K562 (cell line): ENCODE measurements around the gene PARP11. TPM values are rescaled to one million over a fixed set of nuclear protein-coding genes. Genes with fewer than 3 reads are reported as not detected.

ENCODE experiments used
- ATAC-seq: fragments of 200-7000 bp; cut with Tn5 transposase; 3 replicates; pipeline ENCODE4 v1.9.1; 2020; ENCODE audit warnings: moderate library complexity
- BruUV-seq: library from RNA; stranded (reverse); fragments of 400-500 nt; replicated peaks from 2 replicates; lab custom pipeline; 2021; lab: Mats Ljungman, UMichigan
- CTCF ChIA-PET: fragments of 300-600 bp; formaldehyde crosslinking; extraction: SDS; loops from one replicate; lab custom pipeline; 2021; ENCODE audit warnings: low intra/inter-chr PET ratio; lab: Yijun Ruan, JAX
- POLR2A ChIA-PET: fragments of 300-600, 350-650 bp; sonication (Branson Sonifier 250); formaldehyde crosslinking; extraction: SDS; loops from one replicate; lab custom pipeline; 2021; ENCODE audit warnings: antibody characterized with exemption, inconsistent platforms; lab: Yijun Ruan, JAX
- DNase-seq, 4 experiments: peaks; one replicate each; pipeline versions ENCODE4 v3.0.0 to v3.0.0-alpha.2; 2011 to 2018; ENCODE audit warnings: low spot score in 3 of 4, mixed read lengths in 3 of 4; ENCODE audit errors: extremely low read depth in 1 of 4
- FAIRE-seq: peaks from 2 replicates; lab custom pipeline; 2011; peaks lifted over from hg19 to GRCh38; lab: Jason Lieb, UNC
- H2AFZ ChIP-seq: 2 replicates; pipeline ENCODE4 v1.6.0; 2011; ENCODE audit warnings: low read depth, low read length, control low read depth, inconsistent platforms
- H3K27ac ChIP-seq: fragments of 200-600 bp; 3 replicates; pipeline ENCODE4 v1.8.0; 2011; ENCODE audit warnings: low read depth, mild to moderate bottlenecking, control low read depth, inconsistent platforms, low read length, moderate library complexity, mixed read lengths; ENCODE audit errors: extremely low read depth
- H3K27me3 ChIP-seq, 2 experiments: fragments of 300-600 bp in 1 of 2; 2 replicates in 1 of 2; 3 replicates in 1 of 2; pipeline versions ENCODE4 v1.6.0 to v1.8.0; 2011; ENCODE audit warnings: inconsistent platforms in 2 of 2, low read length in 2 of 2, mild to moderate bottlenecking in 1 of 2, mixed read lengths in 1 of 2, moderate library complexity in 1 of 2; ENCODE audit not compliant: control insufficient read depth in 2 of 2, insufficient read depth in 2 of 2
- H3K36me3 ChIP-seq: fragments of 300-600 bp; 3 replicates; pipeline ENCODE4 v1.8.0; 2011; ENCODE audit warnings: mild to moderate bottlenecking, low read length, inconsistent platforms; ENCODE audit not compliant: control insufficient read depth, insufficient read depth
- H3K4me1 ChIP-seq, 2 experiments: fragments of 200-600 bp in 1 of 2; replicated peaks in 1 of 2; 2 replicates in 1 of 2; 3 replicates in 1 of 2; pipeline versions ENCODE4 v1.5.1 to v1.8.0; 2011; ENCODE audit warnings: inconsistent platforms in 2 of 2, low read length in 2 of 2, mild to moderate bottlenecking in 1 of 2, mixed read lengths in 1 of 2, moderate library complexity in 1 of 2; ENCODE audit not compliant: control insufficient read depth in 2 of 2, insufficient read depth in 2 of 2
- H3K4me2 ChIP-seq: 2 replicates; pipeline ENCODE4 v1.6.1; 2011; ENCODE audit warnings: low read length, control low read depth, inconsistent platforms, mixed read lengths; ENCODE audit not compliant: insufficient read depth
- H3K4me3 ChIP-seq: fragments of 200-600 bp; sonication (generic), shearing (Covaris generic); 2 replicates; pipeline ENCODE4 v1.5.1; 2016; ENCODE audit warnings: control low read depth, inconsistent platforms
- H3K79me2 ChIP-seq: fragments of 200-600 bp; 3 replicates; pipeline ENCODE4 v1.8.0; 2011; ENCODE audit warnings: low read length, inconsistent platforms; ENCODE audit not compliant: control insufficient read depth, insufficient read depth
- H3K9ac ChIP-seq, 2 experiments: 2 replicates each; pipeline versions ENCODE4 v1.6.0 to v1.6.1; 2011; ENCODE audit warnings: low read depth in 2 of 2, low read length in 2 of 2, control low read depth in 1 of 2, inconsistent platforms in 1 of 2, mild to moderate bottlenecking in 1 of 2, mixed read lengths in 1 of 2; ENCODE audit not compliant: insufficient read depth in 1 of 2
- H3K9me1 ChIP-seq: one replicate; pipeline ENCODE4 v1.6.0; 2011; ENCODE audit warnings: inconsistent platforms, mild to moderate bottlenecking, low read length, moderate library complexity; ENCODE audit not compliant: control insufficient read depth, insufficient read depth
- H3K9me3 ChIP-seq: replicated peaks from 2 replicates; pipeline ENCODE4 v1.5.1; 2011; ENCODE audit warnings: low read depth, low read length, inconsistent platforms; ENCODE audit not compliant: control insufficient read depth, insufficient read depth
- H4K20me1 ChIP-seq: replicated peaks from 2 replicates; pipeline ENCODE4 v1.6.1; 2011; ENCODE audit warnings: low read length, inconsistent platforms, mixed read lengths; ENCODE audit not compliant: control insufficient read depth, insufficient read depth
- CBX2 ChIP-seq: fragments of 200-600 bp; sonication (generic); IDR thresholded peaks from one replicate; pipeline ENCODE4 v1.6.1; 2012; ENCODE audit warnings: mild to moderate bottlenecking, low read length, inconsistent platforms; ENCODE audit not compliant: insufficient read depth, poor library complexity, severe bottlenecking
- CTCFL ChIP-seq: IDR thresholded peaks from 2 replicates; pipeline ENCODE4 v1.6.1; 2011; ENCODE audit warnings: borderline replicate concordance, low read depth, mild to moderate bottlenecking, moderate library complexity, low read length; ENCODE audit not compliant: insufficient read depth, poor library complexity, severe bottlenecking
- ETV6 ChIP-seq, 3 experiments: fragments of 150-350 bp in 1 of 3; sonication (generic) in 1 of 3; formaldehyde crosslinking in 1 of 3; IDR thresholded peaks; 2 replicates each; pipeline versions ENCODE4 v1.6.1 to v1.8.0; 2014 to 2022; ENCODE audit warnings: borderline replicate concordance in 2 of 3, low read depth in 2 of 3, antibody characterized with exemption in 1 of 3, low read length in 1 of 3, mild to moderate bottlenecking in 1 of 3, missing genetic modification reagents in 1 of 3
- GTF2B ChIP-seq: IDR thresholded peaks from 2 replicates; pipeline ENCODE4 v1.6.1; 2011; ENCODE audit not compliant: insufficient read length; ENCODE audit errors: extremely low read depth
- HINFP ChIP-seq: fragments of 450-650 bp; conservative IDR thresholded peaks from 2 replicates; pipeline ENCODE4 v1.6.1; 2016; ENCODE audit warnings: missing genetic modification characterization, low read depth, mild to moderate bottlenecking, control low read depth, missing compliant biosample characterization
- HNRNPH1 ChIP-seq: fragments of 200-400 bp; formaldehyde crosslinking; optimal IDR thresholded peaks from 2 replicates; pipeline ENCODE3; 2017; ENCODE audit warnings: low read depth, mild to moderate bottlenecking, low read length, moderate library complexity
- REST ChIP-seq, 2 experiments: fragments of 450-650 bp; formaldehyde crosslinking in 1 of 2; IDR thresholded peaks; 2 replicates each; pipeline versions ENCODE4 v1.4.0 to v1.6.1; 2014 to 2020; ENCODE audit warnings: mild to moderate bottlenecking in 2 of 2, borderline replicate concordance in 1 of 2, low read depth in 1 of 2
- ZNF184 ChIP-seq: sonication (generic); formaldehyde crosslinking; IDR thresholded peaks from 2 replicates; pipeline ENCODE4 v1.5.0; 2020; ENCODE audit warnings: missing genetic modification reagents
- WGBS: fragments of 100-300 bp; shearing (Covaris generic); methylation state at CpG from one replicate; pipeline ENCODE4 v1.1.6; 2016; ENCODE audit warnings: low coverage, mixed read lengths; ENCODE audit not compliant: insufficient coverage; ENCODE audit errors: missing lambda C conversion rate; 5-methylcytosine and 5-hydroxymethylcytosine counted together
- in situ Hi-C: fragments of 300-500 bp; cut with MboI; formaldehyde crosslinking; loops from 4 replicates; pipeline ENCODE4 v1.15.0; 2018; ENCODE audit warnings: inconsistent platforms, mixed read lengths
- intact Hi-C: fragments of 100-400 bp; cut with micrococcal nuclease; formaldehyde crosslinking; loops from 2 replicates; pipeline ENCODE4 v1.14.2; 2022
- polyA plus RNA-seq, 8 experiments: library from polyadenylated mRNA; depleted of rRNA in 4 of 8; stranded (reverse) in 5 of 8; unstranded in 3 of 8; fragments of >200 nt; fragmentation: Nextera tagmentation in 2 of 8; fragmentation: Illumina TruSeq in 1 of 8; extraction: Ambion mirVana in 2 of 8; extraction: Trizol in 1 of 8; gene quantifications; 2 replicates each; pipeline versions ENCODE4 v1.2.1 to v1.2.3, GENCODE V29; 2011 to 2014; ENCODE audit warnings: inconsistent platforms in 1 of 8, missing spikeins in 1 of 8
- total RNA-seq, 7 experiments: library from RNA; depleted of rRNA in 6 of 7; stranded (reverse); fragments of >200 nt in 6 of 7; fragmentation: Illumina TruSeq in 2 of 7; extraction: Trizol in 2 of 7; gene quantifications; 2 replicates each; pipeline versions ENCODE4 v1.2.1 to v1.2.3, GENCODE V29; 2011 to 2021; ENCODE audit warnings: low replicate concordance in 1 of 7

PARP11 gene
- total and polyA plus RNA-seq, 9 of the 15 experiments (the other 6 are each of a cell fraction or from before 2014, with no cell fraction given), result 0.40 to 2.5 (median 1.4) TPM

GRCh38 chr12:3869865-3870264 lies 3.3 kb downstream of the PARP11 start:
- no peaks in the 10 kb centered on the region for H4K20me1 ChIP-seq
- no peak for FAIRE-seq
- no peak for ATAC-seq
- H3K27me3 ChIP-seq, result no peaks in the 10 kb centered on the region
- CTCF ChIA-PET, result no interaction called here
- no peak overlapping the region for H3K27ac ChIP-seq
- BruUV-seq, result no TSS peak
- no peak for DNase-seq
- H3K36me3 ChIP-seq, result no peaks in the 10 kb centered on the region
- H3K79me2 ChIP-seq, result no peaks in the 10 kb centered on the region
- H3K4me2 ChIP-seq, result no peak overlapping the region
- no peak overlapping the region for H2AFZ ChIP-seq
- no peak overlapping the region for H3K4me3 ChIP-seq
- POLR2A ChIA-PET, result no interaction called here
- no peak overlapping the region for H3K9ac ChIP-seq
- H3K4me1 ChIP-seq, result no peaks in the 10 kb centered on the region
- in situ Hi-C loops (no loop called here), intact Hi-C loops (no loop called here)
- H3K9me3 ChIP-seq, result no peaks in the 10 kb centered on the region
- 4% methylated on average over 6 of the region's 6 CpGs for WGBS
- no peaks in the 10 kb centered on the region for H3K9me1 ChIP-seq
- no peak for TF ChIP-seq HNRNPH1
- TF ChIP-seq CBX2, result no peak
- no peak for TF ChIP-seq CTCFL
- no peak for TF ChIP-seq GTF2B
- no peak for TF ChIP-seq ETV6 (IDR thresholded peaks at IDR 0.05; ENCODE audit: borderline replicate concordance in 1 of 2, low read depth in 2 of 2, low read length in 1 of 2)
- TF ChIP-seq ETV6 (CRISPR knock-in tag; IDR thresholded peaks at IDR 0.05; ENCODE audit: borderline replicate concordance), result no peak
- no peak for TF ChIP-seq REST (IDR thresholded peaks at IDR 0.05; ENCODE audit: borderline replicate concordance)
- TF ChIP-seq REST (CRISPR knock-in tag; IDR thresholded peaks at IDR 0.05; ENCODE audit: low read depth), result no peak
- no peak for TF ChIP-seq HINFP (tag)
- no peak for TF ChIP-seq ZNF184
